GM18526 (cell line): ENCODE measurements around the gene C1orf167.

Source experiments
- POLR2A ChIP-seq: IDR thresholded peaks from 3 replicates; pipeline ENCODE4 v1.6.1; 2011; ENCODE audit not compliant: insufficient read length; ENCODE audit errors: extremely low read depth

Gene C1orf167

GRCh38 chr1:11838349-11839272, 76.6 kb downstream of the C1orf167 start:
- no peak for TF ChIP-seq POLR2A
